ENCODE data around the gene RAP2A.

DNA sequence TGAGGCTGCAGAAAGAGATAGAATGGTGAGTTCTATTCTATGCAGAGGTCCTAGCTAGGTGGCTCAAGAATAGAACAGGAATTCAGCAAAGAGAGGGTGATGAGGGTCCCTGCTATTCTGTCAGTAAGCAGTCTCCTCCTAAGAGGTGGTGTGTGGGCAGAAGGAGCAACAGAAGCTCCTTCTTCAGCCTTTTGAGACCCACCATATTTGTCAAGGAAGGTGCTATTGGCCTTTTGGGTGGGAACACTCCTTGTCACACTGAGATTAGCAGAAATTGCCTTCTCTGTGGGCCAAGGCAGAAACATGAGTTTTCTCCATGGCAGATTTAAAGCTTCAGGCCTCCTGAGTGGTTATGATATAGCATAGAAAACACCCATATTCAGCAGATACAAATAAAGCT, 39.4 kb upstream of the RAP2A start:
- TF ChIP-seq, protein P1, sequence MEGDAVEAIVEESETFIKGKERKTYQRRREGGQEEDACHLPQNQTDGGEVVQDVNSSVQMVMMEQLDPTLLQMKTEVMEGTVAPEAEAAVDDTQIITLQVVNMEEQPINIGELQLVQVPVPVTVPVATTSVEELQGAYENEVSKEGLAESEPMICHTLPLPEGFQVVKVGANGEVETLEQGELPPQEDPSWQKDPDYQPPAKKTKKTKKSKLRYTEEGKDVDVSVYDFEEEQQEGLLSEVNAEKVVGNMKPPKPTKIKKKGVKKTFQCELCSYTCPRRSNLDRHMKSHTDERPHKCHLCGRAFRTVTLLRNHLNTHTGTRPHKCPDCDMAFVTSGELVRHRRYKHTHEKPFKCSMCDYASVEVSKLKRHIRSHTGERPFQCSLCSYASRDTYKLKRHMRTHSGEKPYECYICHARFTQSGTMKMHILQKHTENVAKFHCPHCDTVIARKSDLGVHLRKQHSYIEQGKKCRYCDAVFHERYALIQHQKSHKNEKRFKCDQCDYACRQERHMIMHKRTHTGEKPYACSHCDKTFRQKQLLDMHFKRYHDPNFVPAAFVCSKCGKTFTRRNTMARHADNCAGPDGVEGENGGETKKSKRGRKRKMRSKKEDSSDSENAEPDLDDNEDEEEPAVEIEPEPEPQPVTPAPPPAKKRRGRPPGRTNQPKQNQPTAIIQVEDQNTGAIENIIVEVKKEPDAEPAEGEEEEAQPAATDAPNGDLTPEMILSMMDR (IDR thresholded peaks at IDR 0.05): no peak
- no peak for TF ChIP-seq POLR2A (IDR thresholded peaks at IDR 0.05)

Data from adrenal gland (tissue), 5 donors.